B cell (primary cell): ENCODE data around the gene NEGR1.

ENCODE experiments used
- CTCF ChIP-seq: fragments of 200-600 bp; IDR thresholded peaks from one replicate; pipeline ENCODE4 v1.8.0; 2022; ENCODE audit warnings: antibody characterized with exemption, mild to moderate bottlenecking
- EZH2 ChIP-seq: IDR thresholded peaks from 2 replicates; pipeline ENCODE4 v1.6.1; 2012; ENCODE audit warnings: borderline replicate concordance, low read depth, mild to moderate bottlenecking, moderate library complexity, low read length; ENCODE audit not compliant: insufficient read depth, poor library complexity, severe bottlenecking

GRCh38 chr1:71986160-71986559 is 296.2 kb downstream of the NEGR1 start:
- TF ChIP-seq EZH2 (no peak), CTCF (no peak)
